CD14-positive monocyte (primary cell): ENCODE results near the gene MASP1. TPM values are rescaled to one million over a fixed set of nuclear protein-coding genes. Genes with fewer than 3 reads are reported as not detected.

Experiments used
- DNase-seq, 3 donors: peaks; one replicate each; pipeline ENCODE4 v3.0.0-alpha.2; 2011 to 2022
- H2AFZ ChIP-seq: 2 replicates; pipeline ENCODE4 v1.6.0; 2012; ENCODE audit warnings: mild to moderate bottlenecking, low read depth, low read length, inconsistent platforms; ENCODE audit not compliant: insufficient read depth, poor library complexity, severe bottlenecking
- H3K27ac ChIP-seq, 2 donors: 1 replicate in 1 of 2; 2 replicates in 1 of 2; pipeline ENCODE4 v1.5.1; 2012 to 2013; ENCODE audit warnings: low read length in 2 of 2, control low read depth in 1 of 2, inconsistent platforms in 1 of 2, low read depth in 1 of 2, mild to moderate bottlenecking in 1 of 2
- H3K27me3 ChIP-seq, 2 donors: one replicate each; pipeline versions ENCODE4 v1.6.0 to v1.6.1; 2011 to 2013; ENCODE audit warnings: low read length in 2 of 2; ENCODE audit not compliant: control insufficient read depth in 2 of 2, insufficient read depth in 2 of 2
- H3K36me3 ChIP-seq, 2 donors: replicated peaks in 1 of 2; 1 replicate in 1 of 2; 2 replicates in 1 of 2; pipeline versions ENCODE4 v1.5.1 to v1.6.1; 2012 to 2013; ENCODE audit warnings: low read length in 2 of 2, control low read depth in 1 of 2, inconsistent platforms in 1 of 2, mild to moderate bottlenecking in 1 of 2; ENCODE audit not compliant: insufficient read depth in 2 of 2, control insufficient read depth in 1 of 2
- H3K4me1 ChIP-seq, 2 donors: 1 replicate in 1 of 2; 2 replicates in 1 of 2; pipeline versions ENCODE4 v1.5.1 to v1.6.1; 2012 to 2013; ENCODE audit warnings: low read length in 2 of 2, control low read depth in 1 of 2, inconsistent platforms in 1 of 2, mild to moderate bottlenecking in 1 of 2, moderate library complexity in 1 of 2; ENCODE audit not compliant: insufficient read depth in 2 of 2, control insufficient read depth in 1 of 2
- H3K4me2 ChIP-seq: replicated peaks from 2 replicates; pipeline ENCODE3; 2012; ENCODE audit warnings: low read length, moderate library complexity, mild to moderate bottlenecking; ENCODE audit not compliant: poor library complexity, severe bottlenecking; ENCODE audit errors: extremely low read depth
- H3K4me3 ChIP-seq, 3 experiments: fragments of 200-600 bp in 1 of 3; sonication (generic) in 1 of 3; replicated peaks in 1 of 3; 1 replicate in 2 of 3; 2 replicates in 1 of 3; pipeline ENCODE4 v1.5.1; 2011 to 2013; ENCODE audit warnings: low read length in 3 of 3, mild to moderate bottlenecking in 3 of 3, control low read depth in 2 of 3, low read depth in 2 of 3, inconsistent platforms in 1 of 3, moderate library complexity in 1 of 3
- H3K79me2 ChIP-seq: 2 replicates; pipeline ENCODE4 v1.6.0; 2012; ENCODE audit warnings: mild to moderate bottlenecking, control low read depth, inconsistent platforms, low read length, moderate library complexity; ENCODE audit not compliant: insufficient read depth
- H3K9ac ChIP-seq: 2 replicates; pipeline ENCODE4 v1.6.0; 2017; ENCODE audit warnings: low read length, mild to moderate bottlenecking; ENCODE audit not compliant: insufficient read depth, poor library complexity, severe bottlenecking
- H3K9me3 ChIP-seq, 2 donors: replicated peaks in 1 of 2; 1 replicate in 1 of 2; 2 replicates in 1 of 2; pipeline versions ENCODE4 v1.5.1 to v1.6.1; 2012 to 2013; ENCODE audit warnings: low read length in 2 of 2, control low read depth in 1 of 2; ENCODE audit not compliant: control insufficient read depth in 1 of 2, insufficient read depth in 1 of 2
- H4K20me1 ChIP-seq: 2 replicates; pipeline ENCODE4 v1.6.0; 2012; ENCODE audit warnings: mild to moderate bottlenecking, low read length, control low read depth, moderate library complexity; ENCODE audit not compliant: insufficient read depth
- H3K27ac Mint-ChIP-seq, 7 donors: one replicate each; pipeline ENCODE4 v1.8.0; 2020; ENCODE audit warnings: mild to moderate bottlenecking in 7 of 7, mixed read lengths in 7 of 7, moderate library complexity in 6 of 7, inconsistent platforms in 2 of 7
- H3K27me3 Mint-ChIP-seq, 3 donors: one replicate each; pipeline ENCODE4 v1.8.0; 2021 to 2022; ENCODE audit warnings: low read depth in 3 of 3, mild to moderate bottlenecking in 3 of 3, mixed read lengths in 3 of 3, moderate library complexity in 3 of 3, inconsistent platforms in 1 of 3
- H3K36me3 Mint-ChIP-seq, 2 donors: one replicate each; pipeline ENCODE4 v1.8.0; 2020; ENCODE audit warnings: mixed read lengths in 2 of 2, inconsistent platforms in 1 of 2, mild to moderate bottlenecking in 1 of 2
- H3K4me1 Mint-ChIP-seq: one replicate; pipeline ENCODE4 v1.8.0; 2020; ENCODE audit warnings: mild to moderate bottlenecking, mixed read lengths
- H3K4me3 Mint-ChIP-seq, 2 donors: one replicate each; pipeline ENCODE4 v1.8.0; 2020; ENCODE audit warnings: mild to moderate bottlenecking in 2 of 2, mixed read lengths in 2 of 2, moderate library complexity in 1 of 2
- H3K9me3 Mint-ChIP-seq, 7 donors: one replicate each; pipeline ENCODE4 v1.8.0; 2020 to 2022; ENCODE audit warnings: mixed read lengths in 7 of 7, mild to moderate bottlenecking in 6 of 7, moderate library complexity in 6 of 7, inconsistent platforms in 2 of 7
- WGBS: methylation state at CpG from one replicate; pipeline ENCODE4 v1.1.5; 2013; ENCODE audit warnings: missing lambda C conversion rate; ENCODE audit not compliant: insufficient coverage; 5-methylcytosine and 5-hydroxymethylcytosine counted together
- intact Hi-C, 2 donors: fragments of 100-400 bp; cut with micrococcal nuclease; formaldehyde crosslinking; loops; one replicate each; pipeline versions ENCODE4 v1.15.0 to v1.15.1; 2023
- polyA plus RNA-seq, 3 donors: library from polyadenylated mRNA; depleted of rRNA in 1 of 3; unstranded in 2 of 3; stranded (reverse) in 1 of 3; fragments of 300-500 nt in 2 of 3; fragments of >200 nt in 1 of 3; fragmentation: Illumina TruSeq in 2 of 3; gene quantifications; 1 replicate in 2 of 3; 2 replicates in 1 of 3; pipeline ENCODE4 v1.2.3, GENCODE V29; 2012 to 2021
- TF ChIP-seq, protein P1 (sequence below): fragments of 200-600 bp; IDR thresholded peaks from one replicate; pipeline ENCODE4 v1.8.0; 2022; ENCODE audit warnings: antibody characterized with exemption, mild to moderate bottlenecking

MASP1 gene
- polyA plus RNA-seq, 3 donors, result not detected

DNA sequence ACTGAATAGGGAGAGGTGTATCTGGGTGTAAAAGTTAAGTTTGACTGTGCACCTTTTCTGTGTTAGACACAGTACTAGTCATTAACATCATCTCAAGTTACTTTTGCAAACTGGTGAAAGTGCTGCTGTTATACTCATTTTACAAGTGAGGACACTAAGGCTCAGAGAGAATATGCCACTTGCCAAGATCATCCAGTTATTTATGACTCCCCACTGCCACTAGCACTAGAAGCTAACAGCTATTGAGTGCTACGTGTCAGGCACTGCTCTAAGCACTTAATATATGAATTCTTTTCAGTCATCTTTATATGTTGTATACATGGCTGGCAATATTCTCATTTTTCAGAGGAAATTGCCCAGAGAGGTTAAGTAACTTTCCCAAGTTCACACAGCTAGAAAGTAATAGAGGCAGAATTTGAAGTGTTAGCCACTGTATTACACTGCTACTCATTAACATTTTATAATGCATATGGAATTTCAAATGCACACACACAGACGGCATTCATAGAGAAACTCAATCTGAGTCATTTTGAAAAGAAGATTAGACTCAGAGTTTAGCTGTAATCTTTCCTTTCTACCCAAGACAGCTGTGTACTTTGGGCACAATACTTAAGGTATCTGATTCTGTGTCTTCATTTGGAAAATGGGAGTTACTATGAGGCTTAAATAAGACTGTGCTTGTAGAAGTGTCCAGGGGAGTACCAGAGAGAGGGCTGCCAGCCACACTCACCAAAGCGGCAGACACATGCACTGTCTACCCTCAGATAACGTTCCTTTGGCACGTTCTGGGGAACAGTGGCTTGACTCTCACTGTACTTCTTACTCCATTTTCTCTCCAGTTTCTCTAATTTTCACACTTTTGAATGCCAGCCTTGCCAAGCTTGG lies 1.3 kb upstream of the MASP1 start:
- 90% methylated on average over 2 of the region's 5 CpGs for WGBS
- H3K27me3 Mint-ChIP-seq, result peaks cover 7 to 10% (median 8%) of the 10 kb centered on the region in 3 donors
- H3K9ac ChIP-seq, result no peak overlapping the region
- no peak overlapping the region for H3K27ac ChIP-seq
- H3K36me3 ChIP-seq, result no peaks in the 10 kb centered on the region
- H3K27ac Mint-ChIP-seq, result no peak overlapping the region
- H3K4me2 ChIP-seq, result no peak overlapping the region
- H3K79me2 ChIP-seq, result no peaks in the 10 kb centered on the region
- intact Hi-C loops, result no loop called here
- no peaks in the 10 kb centered on the region for H3K9me3 ChIP-seq
- no peaks in the 10 kb centered on the region for H3K36me3 Mint-ChIP-seq
- H3K4me3 Mint-ChIP-seq, result no peak overlapping the region
- H2AFZ ChIP-seq, result no peak overlapping the region
- peaks cover 0 to 21% of the 10 kb centered on the region in 2 donors for H3K27me3 ChIP-seq
- no peaks in the 10 kb centered on the region for H4K20me1 ChIP-seq
- H3K4me3 ChIP-seq, result no peak overlapping the region
- peaks cover 0 to 3% of the 10 kb centered on the region in 2 donors for H3K4me1 ChIP-seq
- no peak for DNase-seq
- TF ChIP-seq, protein P1, sequence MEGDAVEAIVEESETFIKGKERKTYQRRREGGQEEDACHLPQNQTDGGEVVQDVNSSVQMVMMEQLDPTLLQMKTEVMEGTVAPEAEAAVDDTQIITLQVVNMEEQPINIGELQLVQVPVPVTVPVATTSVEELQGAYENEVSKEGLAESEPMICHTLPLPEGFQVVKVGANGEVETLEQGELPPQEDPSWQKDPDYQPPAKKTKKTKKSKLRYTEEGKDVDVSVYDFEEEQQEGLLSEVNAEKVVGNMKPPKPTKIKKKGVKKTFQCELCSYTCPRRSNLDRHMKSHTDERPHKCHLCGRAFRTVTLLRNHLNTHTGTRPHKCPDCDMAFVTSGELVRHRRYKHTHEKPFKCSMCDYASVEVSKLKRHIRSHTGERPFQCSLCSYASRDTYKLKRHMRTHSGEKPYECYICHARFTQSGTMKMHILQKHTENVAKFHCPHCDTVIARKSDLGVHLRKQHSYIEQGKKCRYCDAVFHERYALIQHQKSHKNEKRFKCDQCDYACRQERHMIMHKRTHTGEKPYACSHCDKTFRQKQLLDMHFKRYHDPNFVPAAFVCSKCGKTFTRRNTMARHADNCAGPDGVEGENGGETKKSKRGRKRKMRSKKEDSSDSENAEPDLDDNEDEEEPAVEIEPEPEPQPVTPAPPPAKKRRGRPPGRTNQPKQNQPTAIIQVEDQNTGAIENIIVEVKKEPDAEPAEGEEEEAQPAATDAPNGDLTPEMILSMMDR, result no peak
- H3K4me1 Mint-ChIP-seq, result peaks cover 5% of the 10 kb centered on the region
- no peaks in the 10 kb centered on the region for H3K9me3 Mint-ChIP-seq

DNA sequence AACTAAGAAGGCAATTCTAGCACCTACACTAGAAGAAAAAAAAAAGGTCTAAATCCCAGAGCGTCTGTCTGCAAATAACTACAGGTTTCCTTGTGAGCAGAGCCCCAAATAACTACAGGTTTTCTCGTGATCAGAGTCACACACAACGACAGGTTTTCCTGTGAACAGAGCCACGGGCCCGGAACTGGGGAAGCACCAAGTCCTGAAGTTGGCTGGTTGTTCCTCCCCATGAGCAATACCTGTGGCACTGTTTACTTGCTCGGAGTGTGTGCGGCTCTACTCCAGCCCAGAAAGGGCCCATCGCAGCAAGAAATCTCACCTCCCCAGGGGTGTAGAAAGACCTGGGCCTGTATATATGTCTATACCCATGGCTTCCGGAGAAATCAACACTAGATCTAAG lies 644 bp upstream of the MASP1 start:
- Histone ChIP-seq H3K4me2 (no peak overlapping the region), H3K4me3 (no peak overlapping the region), H3K36me3 (no peaks in the 10 kb centered on the region), H3K4me1 (peaks cover 0 to 3% of the 10 kb centered on the region in 2 donors), H2AFZ (no peak overlapping the region), H3K9me3 (no peaks in the 10 kb centered on the region), H3K27me3 (peaks cover 0 to 21% of the 10 kb centered on the region in 2 donors), H3K9ac (no peak overlapping the region), H3K79me2 (no peaks in the 10 kb centered on the region), H4K20me1 (no peaks in the 10 kb centered on the region), H3K27ac (no peak overlapping the region)
- peaks cover 5% of the 10 kb centered on the region for H3K4me1 Mint-ChIP-seq
- peaks cover 7 to 10% (median 8%) of the 10 kb centered on the region in 3 donors for H3K27me3 Mint-ChIP-seq
- no peaks in the 10 kb centered on the region for H3K9me3 Mint-ChIP-seq
- no peak overlapping the region for H3K27ac Mint-ChIP-seq
- intact Hi-C loops, result no loop called here
- H3K36me3 Mint-ChIP-seq, result no peaks in the 10 kb centered on the region
- no peak for DNase-seq
- TF ChIP-seq, protein P1, result no peak
- 92% methylated on average over 6 of the region's 9 CpGs for WGBS
- H3K4me3 Mint-ChIP-seq, result no peak overlapping the region
